GM18511 (cell line): Measurements from ENCODE around the gene HS1BP3.

Source experiments
- ATAC-seq: cut with Tn5 transposase; IDR thresholded peaks from one replicate; pipeline ENCODE4 v1.9.1; 2021; ENCODE audit warnings: mild to moderate bottlenecking, moderate library complexity; ENCODE audit not compliant: unreplicated experiment

The HS1BP3 gene

GRCh38 chr2:20589975-20590703 lies 60.8 kb downstream of the HS1BP3 start:
- no peak for ATAC-seq

DNA sequence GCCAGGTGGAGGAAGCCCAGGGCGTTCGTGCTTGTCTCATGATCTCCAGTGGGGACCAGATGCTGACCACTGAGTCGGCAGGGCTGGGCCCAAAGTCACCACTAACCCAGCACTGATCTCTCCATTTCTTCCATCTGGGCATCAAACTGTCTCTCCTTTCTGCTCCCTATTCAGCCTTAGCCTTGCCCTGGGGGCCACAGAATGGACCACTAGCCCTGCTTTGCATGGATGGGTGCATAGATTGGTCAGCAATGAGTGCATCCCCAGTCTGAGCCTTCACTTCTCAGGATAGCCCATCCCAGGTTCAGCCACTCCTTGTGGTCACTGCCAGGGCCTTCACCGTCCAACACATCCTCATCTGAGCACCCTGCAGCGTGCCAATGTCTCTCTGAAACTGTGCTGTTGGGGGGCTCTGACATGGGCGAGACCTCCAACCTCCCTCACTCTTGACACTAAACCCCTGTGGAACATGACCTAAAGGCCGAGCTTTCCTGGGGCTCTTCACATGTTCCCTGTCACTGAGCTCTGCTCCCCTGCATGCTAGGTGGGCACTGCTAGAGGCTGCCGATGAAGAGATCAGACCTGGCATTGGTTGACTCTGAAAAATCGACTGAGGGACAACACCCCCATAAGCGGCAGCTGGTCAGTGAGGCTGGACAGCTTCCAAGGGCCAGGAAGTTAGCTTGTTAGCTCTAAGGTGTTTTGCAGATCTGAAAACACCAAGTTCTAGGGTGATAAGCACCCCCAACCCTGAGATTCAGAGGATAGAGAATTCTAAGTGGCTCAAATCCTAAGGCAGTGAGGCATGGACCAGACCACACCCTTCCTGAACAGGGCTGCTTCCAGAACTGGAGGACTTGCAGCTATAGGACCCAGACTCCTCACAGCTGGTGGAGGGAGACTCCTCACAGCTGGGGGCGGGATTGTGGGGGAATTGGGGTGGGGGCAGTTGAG lies 61.7 kb downstream of the HS1BP3 start:
- no peak for ATAC-seq

- no peak for ATAC-seq
These were observed 64.9 kb downstream of the HS1BP3 start for GRCh38 chr2:20585710-20586594.

DNA sequence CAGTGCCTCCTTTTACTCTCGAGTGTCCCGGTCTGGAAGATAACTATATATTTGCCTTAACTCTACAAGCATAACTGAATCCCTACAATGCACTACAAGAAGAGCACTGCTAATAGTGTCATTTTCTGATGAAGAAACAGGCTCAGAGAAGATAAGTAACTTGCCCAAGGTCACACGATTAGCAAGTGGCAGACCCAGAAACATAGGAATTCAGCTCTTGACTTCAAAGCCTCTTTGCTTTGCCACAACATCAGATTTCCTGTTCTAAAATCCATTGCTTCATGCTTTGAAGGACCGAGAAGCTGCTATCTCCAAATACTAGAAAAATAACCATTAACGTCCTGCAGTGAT lies 65.6 kb downstream of the HS1BP3 start:
- no peak for ATAC-seq

DNA sequence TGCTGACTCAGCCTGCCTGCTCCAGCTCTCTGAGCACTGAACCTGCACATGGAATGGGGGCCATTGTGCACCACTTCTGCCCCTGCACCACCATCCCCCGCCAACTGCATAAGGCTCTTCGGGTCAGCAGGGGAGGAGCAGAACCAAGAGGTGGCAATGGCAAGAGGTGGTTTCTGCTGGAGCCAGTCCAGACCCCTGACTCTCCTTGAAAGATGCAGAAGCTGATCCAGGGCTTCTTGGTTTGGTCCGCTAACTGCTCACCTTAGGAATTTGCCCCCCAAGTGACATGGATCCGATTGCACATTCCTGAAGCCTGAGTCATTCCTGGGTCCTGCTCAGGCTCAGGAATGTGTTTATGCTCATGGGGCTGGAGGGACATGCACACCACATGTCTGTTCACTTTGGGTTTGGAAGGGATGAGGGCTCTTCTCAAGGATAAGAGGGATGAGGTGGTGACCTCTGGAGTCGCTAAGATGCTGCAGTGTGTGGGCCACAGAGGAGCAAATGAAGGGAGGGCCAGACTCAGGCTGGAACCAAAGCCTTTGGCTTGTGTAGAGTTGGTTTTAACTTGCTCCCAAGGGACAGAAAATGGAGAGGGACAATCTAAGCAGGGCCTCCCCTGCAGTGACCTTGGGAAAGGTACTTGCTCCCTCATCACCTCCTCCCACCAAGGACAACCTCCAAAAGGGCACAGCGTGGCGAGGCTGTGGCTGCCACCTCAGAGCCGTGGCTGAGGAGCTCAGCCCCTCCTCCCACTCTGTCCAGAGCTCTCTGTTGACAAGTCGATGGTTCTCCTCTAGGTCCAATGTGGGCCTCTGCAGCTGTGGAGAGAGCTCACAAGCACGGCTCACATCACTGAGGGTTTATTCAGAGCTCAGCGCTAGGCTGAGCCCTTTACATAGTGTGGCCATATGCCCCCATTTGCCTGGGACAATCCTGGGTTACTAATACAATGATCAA lies 66.2 kb downstream of the HS1BP3 start:
- ATAC-seq: no peak

DNA sequence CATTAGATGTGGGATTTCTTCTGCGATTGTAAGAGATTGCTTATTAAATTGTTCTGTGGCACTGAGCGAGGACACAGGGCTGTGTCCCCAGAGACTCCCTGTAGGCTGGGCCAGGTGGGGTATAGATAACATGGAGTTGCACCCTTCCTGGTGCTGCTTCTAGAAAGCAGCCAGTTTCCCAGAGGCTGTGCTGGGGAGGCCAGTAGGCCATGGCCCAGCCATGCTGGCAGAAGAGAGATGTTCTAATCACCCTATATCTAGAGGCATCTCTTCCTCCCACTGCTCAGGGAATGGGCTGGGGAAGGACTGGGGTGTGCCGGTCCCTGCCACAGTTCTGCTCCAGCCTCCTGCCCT lies 66.9 kb downstream of the HS1BP3 start:
- no peak for ATAC-seq

DNA sequence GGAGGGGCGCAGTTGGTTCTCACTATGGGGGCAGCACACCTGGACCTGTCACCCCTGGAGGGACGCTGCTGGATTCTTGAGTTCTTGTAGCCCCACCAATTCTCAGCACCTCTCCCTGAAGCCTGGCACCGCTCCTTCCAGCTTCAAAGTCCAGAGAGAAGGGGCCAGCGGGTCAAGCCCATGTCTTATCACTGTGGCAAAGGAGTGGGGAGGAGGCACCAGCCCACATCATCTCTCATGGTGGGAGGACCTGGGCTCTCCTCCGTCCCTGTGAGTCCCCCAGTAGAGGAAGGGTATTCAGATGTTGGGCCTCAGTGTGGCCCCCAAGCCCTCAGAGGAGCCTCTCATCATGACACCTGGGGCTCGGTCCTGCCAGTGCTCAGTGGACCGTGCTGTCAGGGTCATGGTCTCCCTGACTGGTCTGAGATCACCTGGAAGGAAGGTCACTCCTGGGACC lies 67.4 kb downstream of the HS1BP3 start:
- ATAC-seq: no peak

DNA sequence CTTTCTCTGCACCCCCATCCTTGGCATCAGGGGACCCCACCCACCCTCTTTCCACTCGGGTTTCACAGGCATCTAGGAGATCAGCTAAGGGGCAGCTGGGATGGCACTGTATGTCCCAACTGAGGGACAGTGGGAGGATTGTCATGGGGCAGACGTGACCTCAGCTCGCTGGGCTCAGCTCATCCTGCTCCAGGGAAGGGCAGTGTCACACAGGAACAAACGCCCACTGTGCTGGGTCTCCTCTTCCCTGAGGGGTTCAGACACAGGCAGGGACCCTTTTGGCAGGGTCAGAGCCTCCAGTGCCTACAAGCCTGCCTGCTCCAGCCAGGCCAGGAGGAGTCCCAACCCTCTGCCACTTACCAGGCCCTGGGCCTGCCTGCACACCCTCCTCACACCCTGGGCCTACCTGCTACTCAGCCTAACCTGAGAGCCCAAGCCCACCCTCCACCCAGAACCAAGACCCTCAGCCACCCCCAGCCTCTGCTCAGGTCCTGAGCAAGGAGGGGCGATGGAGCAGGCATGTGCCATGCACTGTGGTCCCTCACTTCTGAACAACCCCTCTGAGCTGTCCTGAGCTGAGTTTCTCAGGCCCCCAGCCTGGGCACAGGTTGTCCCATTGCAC lies 68.2 kb downstream of the HS1BP3 start:
- ATAC-seq: no peak

GRCh38 chr2:20580690-20581437 lies 70.0 kb downstream of the HS1BP3 start:
- no peak for ATAC-seq

DNA sequence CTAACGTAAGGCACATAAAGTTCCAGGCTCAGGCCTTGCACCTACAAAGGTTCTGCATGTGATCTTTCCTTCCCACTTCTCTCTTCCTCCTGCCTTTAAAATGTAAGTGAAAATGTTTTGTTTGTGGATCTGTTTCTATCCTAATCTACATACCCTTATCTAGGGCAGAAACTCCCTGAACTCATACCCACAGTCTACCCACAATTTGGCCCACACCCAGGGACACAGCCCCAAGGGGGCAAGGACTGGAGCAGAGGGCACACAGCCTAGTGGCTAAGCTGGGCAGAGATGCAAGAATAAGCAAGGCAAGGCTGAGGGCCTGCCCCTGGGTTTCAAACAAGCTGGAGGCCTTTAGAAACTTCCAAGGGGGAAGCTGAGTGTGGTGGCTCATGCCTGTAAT lies 71.0 kb downstream of the HS1BP3 start:
- no peak for ATAC-seq

DNA sequence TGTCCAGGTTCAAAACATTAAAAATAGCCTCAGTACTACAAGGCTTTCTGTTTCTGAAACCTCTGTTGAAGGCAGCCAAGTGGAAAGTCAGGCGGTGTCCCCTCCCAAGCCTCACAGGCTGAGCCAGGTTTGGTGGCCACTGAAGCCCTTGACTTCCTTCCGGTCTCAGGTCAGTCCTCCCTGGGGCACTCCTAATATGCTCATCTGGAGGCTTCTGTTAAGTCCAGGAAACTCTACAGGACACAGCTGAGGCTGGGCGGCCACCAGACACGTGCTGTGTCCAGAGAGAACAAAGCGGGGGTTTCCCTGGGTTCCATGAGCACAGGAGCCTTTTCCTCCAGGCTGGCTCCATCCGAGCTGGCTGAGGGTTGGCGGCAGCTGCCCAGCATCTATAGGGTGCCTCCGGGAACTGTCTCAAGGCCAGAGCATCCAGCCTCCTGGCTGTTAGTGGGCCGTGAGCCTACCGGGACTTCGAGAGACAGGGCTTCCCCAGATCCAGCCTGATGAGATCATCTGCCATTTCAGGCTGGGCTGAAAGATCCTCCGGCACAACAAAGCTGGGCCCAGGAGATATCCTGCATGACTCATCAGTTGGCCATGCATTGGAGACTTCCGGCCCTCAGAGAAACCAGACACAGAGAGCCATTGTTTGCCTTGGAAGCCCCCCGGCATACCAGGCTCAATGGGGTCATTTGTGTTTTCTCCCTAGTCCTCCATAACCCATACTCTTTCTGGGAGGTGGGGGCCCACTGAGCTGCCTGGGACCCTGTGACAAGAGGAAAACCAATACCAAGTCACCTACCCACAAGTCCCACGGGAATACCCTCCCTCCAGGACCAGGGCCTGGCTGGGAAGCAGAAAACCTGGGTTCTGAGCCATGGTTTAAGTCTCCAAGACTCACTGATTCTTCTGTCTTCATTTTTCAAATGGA lies 71.7 kb downstream of the HS1BP3 start:
- peak; percentile 74 for ATAC-seq

GRCh38 chr2:20578266-20578894 lies 72.5 kb downstream of the HS1BP3 start:
- ATAC-seq: no peak

DNA sequence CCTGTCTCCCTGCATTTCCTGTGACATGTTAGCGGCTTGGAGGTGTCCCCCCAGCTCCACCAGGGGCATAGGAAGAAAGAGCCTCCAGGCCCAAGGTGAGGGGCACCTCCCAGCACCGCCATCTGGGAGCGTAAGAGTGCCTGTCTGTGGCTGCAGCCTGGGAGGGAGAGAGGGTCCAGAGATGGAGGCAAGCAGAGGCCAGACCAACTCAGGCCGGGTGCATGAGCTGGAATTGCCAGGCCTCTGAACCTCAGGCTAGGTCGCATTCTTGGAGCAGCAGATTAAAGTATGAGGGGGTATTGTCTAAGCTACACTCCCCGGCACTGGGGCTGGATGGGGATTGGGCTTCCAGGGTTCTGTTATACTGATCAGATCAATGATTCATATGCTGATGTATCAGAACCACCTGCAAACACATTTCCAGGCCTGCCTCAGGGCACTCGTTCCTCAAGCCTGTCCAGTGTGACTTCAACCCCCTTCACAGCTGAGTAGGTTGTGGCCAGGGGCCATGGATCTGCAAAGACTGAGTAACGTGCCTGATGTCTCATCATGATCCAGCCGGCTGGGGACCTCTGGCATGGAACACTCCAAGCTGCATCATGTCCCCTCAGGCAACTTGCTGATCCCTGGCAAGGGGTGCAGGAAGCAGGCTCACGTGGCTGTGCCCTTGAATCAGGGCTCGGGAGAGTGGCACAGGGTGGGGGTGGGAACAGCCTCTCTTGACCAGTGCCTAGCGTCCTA lies 73.2 kb downstream of the HS1BP3 start:
- no peak for ATAC-seq

DNA sequence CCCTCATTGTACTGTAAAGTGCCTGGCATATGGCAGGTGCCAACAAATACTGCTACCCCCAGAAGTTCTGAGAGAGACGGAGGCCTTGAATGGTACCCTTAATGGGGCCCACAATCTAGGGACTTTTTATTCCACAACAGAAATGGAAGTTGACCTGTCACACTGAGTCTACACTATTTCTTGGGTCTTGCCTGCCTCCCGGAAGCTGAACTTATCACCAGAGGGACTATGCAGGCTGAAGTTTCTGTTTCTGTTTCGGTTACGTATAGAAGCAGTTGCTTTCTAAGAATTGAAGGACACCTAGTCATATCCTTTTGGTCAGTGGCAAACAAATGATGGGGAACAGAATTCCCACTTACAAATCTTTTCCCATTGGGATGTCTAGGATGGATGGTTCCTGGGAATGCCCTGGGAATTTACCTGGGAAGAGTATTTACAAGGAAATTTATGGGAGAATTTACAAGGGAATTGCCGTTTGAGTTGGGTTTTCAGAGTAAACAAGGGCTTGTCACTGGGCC lies 74.2 kb downstream of the HS1BP3 start:
- ATAC-seq: peak; percentile 64

DNA sequence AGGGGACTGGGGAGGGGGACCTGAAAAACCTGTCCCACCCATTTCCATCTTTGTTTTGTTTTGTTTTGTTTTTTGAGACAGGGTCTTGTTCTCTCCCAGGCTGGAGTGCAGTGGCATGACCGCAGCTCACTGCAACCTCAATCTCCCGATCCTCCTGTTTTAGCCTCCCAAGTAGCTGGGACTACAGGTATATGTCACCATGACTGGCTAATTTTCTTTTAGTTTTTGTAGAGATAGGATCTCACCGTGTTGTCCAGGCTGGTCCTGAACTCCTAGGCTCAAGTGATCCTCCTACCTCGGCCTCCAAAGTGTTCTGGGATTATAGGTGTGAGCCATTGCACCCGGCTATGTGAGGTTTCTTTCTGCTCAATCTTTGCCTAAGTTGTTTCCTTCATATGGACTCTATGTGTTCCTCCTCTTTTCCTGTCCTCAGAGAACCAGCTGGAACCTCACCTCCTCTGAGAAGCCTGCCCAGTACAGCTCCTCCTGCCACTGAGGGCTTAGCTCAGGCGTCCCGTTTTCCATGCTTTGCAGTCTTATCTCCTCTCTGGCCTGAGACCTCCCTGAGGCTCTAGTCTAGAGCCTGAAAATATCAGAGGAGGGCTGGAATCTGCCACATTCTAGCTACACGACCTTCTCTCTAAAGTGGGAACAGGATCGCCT lies 74.8 kb downstream of the HS1BP3 start:
- no peak for ATAC-seq

- ATAC-seq: no peak
These were observed 75.5 kb downstream of the HS1BP3 start for GRCh38 chr2:20575414-20575813.
